Measurements from ENCODE around the gene GLDN.

- TF ChIP-seq CTCF (IDR thresholded peaks at IDR 0.05) = no peak
- TF ChIP-seq ZFX (IDR thresholded peaks at IDR 0.05; ENCODE audit: borderline replicate concordance) = no peak
These were observed 42.8 kb upstream of the GLDN start for GRCh38 chr15:51298620-51299019.

All from 22Rv1 (cell line).